ENCODE measurements around the gene COL6A5. TPM values are rescaled to one million over a fixed set of nuclear protein-coding genes. Genes with fewer than 3 reads are reported as not detected.

Gene COL6A5
- total RNA-seq, 2 donors from 2014 or later = 0.08 TPM; not detected in 1

Other genes starting within 250 kb of the COL6A5 start
- gene COL6A6, start 171.5 kb downstream of the COL6A5 start, total RNA-seq = not detected

All from left colon (tissue), 2 donors.